Measurements from ENCODE around the gene DNAAF8.

DNAAF8 gene

DNA sequence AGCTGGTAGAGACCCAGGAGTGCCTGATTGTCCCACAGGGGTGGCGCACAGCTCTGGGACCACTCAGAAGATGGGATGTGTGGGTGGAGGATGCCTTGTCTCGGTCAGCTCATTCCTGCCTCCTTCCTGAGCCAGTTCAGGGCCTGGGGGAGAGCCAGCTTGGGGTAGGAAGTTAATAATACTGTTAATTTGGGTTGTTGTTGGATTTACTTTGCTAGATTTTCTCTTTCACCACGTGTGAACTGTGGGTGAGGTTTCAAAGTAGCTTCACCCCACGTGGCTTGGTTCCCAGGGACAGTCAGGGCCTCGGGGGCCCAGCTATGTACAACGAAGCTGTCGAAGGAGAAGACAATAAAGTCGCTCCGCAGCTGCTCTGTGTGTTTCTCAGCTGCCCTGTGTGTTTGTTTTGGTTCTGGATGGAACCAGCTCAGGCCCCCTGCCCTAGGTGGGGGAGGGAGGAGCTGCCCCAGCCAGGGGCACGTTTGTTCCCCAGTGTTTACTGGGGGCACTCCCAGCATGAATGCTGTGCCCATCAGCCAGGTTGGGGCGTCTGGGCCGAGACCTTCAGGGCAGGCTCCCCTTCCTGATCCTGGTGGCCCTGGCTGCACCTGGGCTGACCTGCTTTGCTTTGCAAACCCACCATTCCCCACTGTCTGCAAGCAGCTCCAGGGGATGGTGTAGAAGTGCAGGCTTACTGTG lies 38.7 kb upstream of the DNAAF8 start:
- no peak for DNase-seq (ENCODE audit: low spot score)

DNA sequence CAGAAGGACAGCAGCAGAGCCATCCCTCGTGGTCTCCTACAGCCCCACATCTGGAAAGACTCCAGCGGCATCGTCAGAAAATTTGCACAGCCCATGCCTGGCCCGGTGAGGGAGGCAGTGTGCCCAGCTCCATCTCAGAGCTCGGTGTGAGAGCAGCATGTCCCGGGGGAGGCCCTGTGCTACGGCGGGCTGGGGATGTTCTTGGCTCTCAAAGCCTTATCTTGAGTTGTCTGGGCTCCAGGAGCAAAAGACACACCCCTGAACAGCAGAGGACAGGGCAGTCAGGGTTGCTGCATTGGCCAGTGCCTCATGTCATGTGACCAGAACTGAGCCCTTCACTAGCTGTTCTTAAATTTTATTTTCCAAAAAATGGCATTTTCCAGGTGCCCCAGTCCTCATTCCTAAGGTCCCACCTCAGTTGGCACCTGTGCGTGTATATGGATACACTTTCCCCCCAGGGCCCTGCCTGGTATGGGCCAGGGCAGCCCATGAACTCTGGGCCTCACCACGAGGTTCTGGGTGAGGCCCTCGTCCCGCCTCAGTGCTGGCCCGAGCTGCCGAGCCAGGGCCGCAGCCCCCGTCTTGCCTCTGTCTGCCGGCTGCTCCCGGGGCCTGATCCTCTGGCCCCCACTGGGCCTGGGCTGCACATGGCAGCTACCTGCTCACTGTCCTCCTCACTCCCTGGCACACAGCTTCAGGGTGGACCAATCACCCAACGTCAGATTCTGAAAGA lies 38.0 kb upstream of the DNAAF8 start:
- DNase-seq (ENCODE audit: low spot score): no peak

DNA sequence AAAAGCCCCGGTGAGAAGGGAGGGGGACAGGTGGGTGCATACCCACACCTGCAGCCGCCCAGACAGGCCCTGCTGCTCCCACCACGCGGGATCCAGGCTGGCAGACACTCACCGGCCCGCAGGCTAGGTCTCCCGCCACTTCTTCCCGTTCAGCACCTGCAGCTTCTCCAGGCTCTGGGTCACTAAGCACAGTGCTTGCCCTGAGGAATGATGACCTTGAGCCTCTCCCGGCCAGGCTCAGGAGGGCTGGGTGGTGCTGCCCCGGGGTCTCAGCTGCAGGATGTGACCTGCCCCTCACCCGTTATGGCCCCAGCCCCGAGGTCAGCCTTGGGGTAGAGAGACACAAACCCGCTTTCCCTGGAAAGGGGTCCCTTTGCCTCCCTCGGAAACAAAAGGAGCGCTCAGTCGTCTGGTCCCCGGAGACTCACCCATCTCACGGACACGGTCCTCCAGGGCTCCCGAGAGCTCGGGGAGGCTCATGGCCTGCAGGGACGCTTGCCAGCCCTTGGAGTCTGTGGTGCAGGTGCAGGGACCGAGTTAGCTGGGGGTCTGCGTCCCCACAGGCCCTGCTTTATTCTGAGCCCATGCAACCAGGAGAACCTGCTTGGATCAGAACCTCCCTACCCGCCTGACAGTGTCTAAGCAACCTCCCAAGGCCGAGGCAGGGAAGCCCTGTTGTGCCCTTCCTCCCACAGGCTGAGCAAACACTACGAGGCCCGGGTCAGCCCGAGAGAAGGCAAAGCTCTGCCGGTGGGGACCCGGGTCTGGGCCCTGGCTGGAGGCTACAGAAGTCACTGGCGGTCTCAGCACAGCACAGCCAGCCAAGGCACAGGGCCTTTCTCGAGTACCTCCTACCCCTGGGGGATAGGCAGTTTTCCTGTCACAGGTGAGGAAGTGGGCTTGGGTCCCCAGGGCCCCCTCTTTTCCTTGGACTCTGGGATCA lies 37.2 kb upstream of the DNAAF8 start:
- DNase-seq (ENCODE audit: low spot score): no peak

DNA sequence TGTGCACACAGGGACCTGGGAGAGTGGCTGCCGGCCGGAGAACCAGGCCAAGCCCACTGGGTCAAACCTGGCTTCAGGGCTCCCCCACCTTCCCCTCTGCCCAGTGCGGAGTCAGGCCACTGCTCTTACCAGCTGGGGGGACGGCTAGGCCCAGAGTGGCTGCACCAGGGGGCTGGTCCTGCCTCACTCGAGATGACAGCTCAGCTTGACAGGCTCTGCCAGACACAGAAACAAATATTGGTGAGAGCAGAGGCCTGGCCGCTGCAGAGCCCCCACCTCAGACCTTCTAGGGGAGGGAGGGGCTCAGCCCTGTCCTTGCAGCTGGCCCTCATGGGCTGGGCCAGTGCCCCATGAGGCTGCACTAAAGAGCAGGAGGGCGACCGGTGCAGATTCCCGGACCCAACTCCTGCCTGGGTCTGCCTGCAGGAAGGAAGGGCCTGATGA lies 36.5 kb upstream of the DNAAF8 start:
- no peak for DNase-seq (ENCODE audit: low spot score)

DNA sequence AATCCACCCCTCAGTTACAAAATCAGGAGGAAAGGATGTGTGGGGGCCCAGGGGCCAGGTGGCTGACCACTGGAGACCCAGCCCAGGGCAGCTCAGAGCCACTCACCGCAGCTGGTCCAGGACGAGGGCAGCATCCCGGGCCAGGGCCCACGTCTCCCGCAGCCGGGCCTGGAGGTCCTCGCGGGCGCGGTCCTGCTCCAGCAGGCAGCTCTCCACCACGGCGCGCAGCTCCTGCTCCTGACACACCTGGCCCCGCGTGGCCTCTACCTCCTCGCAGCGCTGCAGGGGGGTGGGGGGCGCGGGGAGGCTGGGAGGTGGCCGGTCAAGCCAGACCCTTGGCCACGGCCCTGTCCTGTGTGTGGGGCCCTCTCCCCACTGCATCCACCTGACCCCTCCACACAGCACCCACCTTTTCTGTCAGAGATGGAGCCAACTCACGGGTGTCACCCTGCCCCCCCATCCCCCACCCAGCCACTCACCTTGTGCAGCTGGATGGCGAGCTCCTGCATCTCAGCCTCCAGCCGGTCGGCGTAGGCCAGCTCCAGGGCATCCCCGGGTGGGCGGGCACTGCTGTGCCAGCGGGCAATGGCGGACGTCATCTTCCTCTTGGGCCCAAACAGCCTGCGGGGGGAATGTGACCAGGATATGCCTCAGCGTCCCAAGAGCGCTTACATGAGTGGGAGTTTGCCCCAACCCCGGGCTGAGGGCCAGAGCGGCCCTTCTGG lies 35.9 kb upstream of the DNAAF8 start:
- DNase-seq (ENCODE audit: low spot score): no peak

DNA sequence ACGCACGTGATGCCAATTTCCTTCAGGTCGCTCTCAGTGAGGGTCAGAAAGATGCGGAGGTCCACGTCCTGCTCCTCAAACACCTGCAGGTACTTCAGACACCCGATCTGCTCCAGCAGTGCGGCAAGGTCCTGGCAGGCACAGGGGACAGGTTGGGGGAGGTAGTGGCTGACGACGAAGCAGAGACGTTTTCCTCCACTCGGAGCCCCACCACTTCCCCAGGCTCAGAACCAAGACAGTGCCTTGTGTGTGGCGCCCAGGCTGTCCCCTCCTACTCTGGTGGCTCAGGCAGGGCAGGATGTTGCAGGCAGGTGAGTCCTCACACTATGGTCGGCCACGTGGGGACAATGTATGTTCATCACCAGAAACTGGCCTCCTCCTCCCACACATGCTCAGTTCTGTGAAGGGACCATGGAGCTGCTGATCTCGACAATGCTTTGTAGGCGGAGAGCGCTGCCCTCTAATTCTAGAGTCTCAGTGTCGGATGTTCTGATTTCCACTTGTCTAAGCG lies 35.2 kb upstream of the DNAAF8 start:
- no peak for DNase-seq (ENCODE audit: low spot score)

DNA sequence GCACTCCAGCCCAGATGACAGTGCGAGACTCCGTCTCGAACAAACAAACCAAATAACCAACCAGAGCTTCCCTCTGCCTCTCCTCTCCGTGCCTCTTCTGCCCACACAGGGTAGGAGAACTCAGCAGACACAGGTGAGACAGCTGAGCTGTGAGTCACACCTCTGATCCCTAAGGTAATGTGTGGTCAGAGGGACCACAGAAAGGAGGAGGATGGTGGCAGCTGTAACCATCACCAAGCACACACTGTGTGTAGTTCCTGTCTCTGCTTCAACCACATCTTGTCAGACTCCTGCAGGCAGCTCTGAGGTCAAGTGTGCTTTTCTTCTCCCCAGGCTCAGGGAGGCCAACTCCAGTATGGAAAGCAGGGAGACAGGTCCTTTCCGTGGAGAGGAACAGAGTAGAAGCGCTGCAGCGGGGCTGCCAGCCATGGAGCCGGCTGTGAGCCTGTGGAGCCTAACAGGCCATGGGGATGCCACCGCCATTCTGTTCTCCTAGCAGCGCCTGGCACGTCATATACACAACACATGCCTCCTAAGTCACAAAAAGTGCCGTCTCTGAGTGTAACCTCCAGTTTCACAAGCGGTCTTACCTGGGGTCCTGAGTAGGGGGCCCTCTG lies 33.8 kb upstream of the DNAAF8 start:
- DNase-seq (ENCODE audit: low spot score): no peak

DNA sequence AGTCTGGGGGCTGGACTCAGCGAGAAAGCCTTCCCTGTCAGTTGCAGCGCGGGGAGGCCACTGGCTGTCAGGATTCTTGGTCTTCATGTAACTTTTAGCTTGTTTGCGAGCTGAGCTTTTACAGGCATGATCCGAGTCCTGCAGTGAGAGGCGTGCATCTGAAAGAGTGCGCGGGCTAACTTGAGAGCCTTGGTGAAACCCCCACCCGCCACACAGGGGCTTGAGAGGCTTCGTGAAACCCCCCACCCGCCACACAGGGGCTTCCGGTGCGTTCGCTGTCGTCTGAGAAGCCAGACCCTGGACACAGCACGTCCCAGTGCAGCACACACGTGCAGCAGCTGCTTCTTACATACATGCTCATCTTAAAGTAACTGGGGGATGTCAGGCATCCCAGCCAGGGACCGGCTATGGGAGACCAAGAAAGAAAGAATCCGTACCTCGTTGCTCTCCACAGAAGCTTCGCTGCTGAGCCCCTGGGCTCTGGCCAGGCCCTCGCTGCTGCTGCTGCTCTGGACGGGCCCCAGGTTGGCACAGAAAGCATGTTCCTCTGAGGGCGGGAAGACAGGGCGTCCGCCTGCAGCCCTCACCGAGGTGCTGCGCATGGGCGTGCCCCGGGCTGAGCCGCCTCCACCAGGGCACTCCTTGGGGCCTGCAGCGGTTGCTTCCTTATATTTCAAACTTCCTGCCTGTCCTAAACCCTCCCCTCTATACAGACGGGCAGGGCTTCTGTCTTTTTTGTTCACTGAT lies 33.2 kb upstream of the DNAAF8 start:
- no peak for DNase-seq (ENCODE audit: low spot score)

DNA sequence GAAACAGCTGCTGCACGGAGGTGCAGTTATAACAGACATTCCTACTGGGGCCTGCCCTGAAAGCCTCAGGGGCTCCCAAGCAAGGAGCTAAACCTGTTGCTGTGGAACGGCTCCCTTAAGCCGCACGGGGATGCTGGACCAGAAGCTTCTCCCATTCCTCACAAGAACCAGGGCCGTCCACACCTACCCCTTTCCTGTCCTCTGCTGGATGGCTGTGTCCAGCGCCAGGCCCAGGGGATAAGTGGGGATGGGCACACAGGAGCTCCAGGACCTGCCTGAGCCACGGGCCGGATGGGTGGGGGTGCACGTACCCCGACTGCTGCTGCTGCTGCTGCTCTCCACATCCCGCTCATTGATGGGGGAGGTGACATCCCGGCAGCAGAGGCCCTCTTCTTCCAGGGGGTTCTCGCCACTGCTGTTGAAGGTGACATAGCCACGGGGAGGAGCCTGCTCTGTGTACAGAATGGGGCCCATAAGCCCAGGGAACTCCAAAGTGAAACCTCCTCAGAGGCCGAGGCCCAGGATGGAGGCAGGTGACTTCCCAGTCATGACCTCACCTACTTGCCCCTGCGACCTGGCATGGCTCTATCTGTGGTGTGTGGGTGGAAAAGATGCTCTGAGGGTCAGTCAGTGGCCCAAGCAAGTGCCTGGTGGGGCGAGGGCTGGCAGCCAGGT lies 32.4 kb upstream of the DNAAF8 start:
- no peak for DNase-seq (ENCODE audit: low spot score)

DNA sequence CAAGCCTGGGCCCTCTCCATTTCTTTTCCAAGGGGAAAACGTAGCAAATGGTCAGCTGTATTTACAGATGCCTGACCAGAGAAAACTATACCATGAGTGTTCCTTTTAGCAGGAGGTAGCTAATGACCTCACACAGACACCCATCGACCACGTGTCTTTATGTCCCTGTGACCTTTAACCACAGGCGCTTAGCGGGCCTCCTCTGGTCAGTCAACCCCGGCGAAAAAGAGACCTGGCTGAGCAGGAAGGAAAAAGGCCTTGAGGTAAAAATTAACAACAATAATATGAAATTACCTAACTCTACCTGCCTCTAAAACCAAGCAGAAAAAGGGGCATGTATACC lies 31.9 kb upstream of the DNAAF8 start:
- DNase-seq (ENCODE audit: low spot score): no peak

DNA sequence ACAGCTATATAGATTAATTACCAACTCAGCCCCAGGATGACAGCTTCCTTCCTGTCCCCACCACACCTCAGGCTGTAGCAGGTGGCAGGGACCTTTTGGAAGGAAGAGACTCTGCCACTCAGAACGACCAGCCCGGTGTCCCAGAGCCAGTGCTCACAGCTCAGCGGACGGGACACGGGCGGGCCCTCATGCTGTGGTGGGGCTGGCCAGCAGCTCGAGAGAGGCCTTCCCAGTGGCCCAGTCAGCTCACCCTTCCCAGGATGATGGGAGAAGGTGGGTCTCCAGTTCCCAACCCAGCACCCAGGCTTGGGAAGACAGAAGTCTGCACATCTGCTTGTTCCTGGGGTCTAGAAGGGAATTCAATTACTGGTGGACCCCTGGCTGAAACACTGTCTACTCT lies 30.4 kb upstream of the DNAAF8 start:
- DNase-seq (ENCODE audit: low spot score): no peak

DNA sequence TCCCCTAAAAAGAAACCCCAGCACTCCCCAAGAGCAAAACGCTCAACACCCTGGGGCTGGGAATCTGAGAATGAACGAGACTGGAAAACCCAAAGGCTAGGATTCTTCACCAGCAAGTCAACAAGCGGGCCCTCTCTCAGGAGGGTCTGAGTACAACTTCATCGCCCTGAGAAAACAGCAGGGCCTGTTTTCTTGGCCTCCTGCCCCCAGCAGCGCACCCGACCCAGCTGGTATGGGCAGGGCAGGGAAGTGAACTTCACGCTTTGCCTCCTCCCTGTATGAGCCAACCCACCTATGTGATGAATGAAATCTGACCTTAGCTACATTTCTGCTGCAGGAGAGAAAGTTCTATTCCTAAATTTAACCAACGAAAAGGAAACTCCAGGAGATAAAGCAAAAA lies 29.8 kb upstream of the DNAAF8 start:
- no peak for DNase-seq (ENCODE audit: low spot score)

DNA sequence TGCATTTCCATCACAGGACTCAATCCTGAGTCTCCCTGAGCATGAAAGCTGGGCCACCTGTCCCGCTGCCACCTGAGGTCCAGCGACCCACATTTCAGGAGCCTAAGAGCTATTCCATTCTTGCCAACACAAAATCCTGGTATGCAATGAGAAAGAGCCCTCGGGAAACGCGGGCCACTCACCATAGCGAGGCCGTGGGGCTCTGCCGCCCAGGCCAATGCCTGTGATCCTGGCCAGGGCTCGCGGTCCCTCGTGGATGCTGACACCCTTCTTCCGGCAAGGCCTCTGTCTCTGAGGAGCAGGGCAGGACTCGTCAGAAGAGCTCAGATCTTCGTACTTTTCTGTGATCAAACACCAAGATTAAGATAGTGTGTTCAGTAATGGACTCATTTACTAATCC lies 29.4 kb upstream of the DNAAF8 start:
- no peak for DNase-seq (ENCODE audit: low spot score)

DNA sequence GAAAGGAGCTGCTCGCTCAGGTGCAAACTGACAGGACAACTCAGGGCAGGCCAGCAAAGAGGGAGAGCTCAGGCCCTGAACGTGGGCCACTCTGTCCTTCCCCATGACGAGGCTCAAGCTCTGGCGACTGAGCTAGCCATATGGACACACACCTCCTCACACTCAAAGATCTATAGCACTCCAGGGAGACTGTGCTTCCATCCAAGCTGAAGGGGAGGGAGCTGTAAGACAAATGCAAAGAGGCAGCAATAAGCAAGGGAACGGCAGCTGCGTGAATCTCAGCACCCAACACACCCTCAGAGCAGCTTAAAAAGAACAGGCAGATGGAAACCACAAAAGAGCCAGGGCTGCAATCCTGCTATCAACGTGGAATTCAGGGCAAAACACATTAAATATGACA lies 27.5 kb upstream of the DNAAF8 start:
- no peak for DNase-seq (ENCODE audit: low spot score)

DNA sequence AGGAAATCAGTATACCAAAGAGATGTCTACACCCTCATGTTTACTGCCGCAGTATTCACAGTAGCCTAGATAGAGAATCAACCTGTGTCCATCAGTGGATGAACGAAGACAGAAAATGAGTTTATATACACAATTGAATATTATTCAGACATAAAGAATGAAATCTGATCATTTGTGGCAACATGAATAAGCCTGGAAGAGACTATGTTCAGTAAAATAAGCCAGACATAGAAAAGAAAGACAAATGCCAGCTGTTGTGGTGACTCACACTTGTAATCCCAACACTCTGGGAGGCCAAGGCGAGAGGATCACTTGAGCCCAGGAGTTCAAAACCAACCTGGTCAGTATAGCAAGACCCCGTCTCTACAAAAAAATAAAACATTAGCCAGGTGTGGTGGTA lies 24.9 kb upstream of the DNAAF8 start:
- DNase-seq (ENCODE audit: low spot score): no peak

DNA sequence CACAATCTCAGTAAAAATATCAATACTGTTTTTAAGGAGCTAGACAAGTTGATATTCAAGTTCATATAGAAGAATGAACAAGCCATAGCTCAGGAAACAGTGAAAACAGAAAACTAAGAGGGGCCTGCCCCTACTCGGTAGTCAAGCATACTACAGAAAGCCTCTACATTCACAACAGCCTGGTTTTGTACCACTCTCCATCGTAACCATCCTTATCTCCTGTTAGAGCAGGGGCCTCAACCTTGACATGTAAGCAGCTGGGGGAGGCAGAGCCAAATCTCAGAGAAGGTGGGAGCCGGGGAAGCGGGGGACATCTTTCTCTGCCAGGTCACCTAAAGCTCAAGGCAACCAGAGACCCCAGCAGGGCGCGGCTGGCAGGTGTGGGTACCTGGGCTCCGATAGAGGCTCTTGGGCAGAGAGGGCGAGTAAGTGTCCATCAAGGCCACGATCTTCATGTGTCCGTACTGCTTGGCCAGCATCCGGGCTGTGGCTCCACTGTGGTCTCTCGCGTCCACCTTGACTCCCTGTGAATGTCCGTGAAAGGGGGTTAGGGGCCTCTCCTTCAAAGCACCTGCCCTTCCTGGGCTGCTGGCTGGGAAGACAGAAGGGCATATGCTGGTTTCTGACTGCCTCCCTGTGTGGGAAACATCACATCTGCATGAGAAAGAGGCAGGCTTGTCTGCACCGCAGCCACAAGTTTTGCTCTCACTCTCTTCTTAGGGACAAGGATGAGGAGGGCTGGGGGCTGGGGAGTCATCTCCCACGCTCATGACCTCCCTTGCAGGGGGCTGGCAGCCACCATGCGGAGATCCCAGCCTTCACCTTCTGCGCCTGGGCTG lies 20.5 kb upstream of the DNAAF8 start:
- no peak for DNase-seq (ENCODE audit: low spot score)

DNA sequence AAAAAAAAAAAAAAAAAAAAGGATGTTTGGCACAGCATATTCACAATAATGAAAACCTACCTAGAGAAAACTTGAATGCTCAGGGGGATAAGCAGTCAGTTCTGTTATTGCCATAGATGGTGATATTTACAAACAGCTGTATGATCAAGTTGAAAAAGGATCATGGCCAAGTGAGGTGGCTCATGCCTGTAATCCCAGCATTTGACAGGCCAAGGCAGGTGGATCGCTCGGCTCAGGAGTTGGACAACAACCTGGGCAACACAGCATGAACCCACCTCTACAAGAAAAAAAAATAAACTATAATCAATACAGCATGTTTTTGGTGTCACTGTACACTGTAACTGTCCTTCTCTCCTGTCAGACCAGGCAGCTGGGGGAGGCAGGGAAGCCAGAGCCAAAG lies 19.3 kb upstream of the DNAAF8 start:
- DNase-seq (ENCODE audit: low spot score): no peak

DNA sequence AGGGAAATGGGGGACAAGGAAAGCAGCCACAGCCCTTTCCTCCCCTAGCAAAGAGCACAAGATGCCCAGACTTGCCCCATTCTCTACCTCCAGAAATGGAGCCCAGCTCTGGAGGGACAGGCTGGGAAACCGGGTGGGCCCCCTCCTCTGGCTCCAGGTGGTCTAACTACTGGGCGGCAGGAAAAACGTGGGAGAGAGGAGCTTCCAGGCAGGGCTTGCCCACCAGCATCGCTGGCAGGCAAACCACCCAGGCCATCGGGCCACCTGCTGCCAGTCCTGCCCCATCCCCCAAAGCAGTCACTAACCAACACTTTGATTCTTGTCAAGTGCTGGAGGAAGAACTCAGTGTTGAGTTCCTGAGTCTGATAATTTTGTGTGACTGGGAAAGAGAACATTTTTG lies 15.9 kb upstream of the DNAAF8 start:
- no peak for DNase-seq (ENCODE audit: low spot score)

DNA sequence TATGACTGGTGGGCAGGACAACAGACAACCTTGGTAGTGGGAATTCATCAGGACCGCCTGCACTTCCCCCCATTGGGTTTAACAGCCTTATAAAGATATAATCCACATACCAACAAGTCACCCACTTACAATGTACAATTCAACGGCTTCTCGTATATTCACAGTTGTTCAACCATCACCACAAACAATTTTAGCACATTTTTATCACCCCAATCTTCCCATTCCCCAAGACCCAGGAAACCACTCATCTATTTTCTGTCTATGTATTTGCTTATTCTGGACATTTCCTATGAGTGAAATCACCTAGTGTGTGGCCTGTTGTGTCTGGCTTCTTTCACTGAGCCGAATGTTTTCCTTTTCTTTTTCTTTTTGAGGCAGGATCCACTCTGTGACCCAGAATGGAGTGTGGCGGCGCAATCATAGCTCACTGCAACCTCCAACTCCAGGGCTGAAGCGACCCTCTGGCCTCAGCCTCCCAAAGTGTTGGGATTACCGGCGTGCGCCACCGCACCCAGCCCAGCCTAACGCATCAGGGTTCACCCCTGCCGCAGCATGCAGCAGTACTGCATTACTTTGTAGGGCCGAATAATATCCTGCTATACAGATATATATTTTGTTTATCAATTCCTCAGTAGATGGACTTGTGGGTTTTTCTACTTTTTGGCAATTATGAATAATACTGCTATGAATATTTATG lies 11.1 kb upstream of the DNAAF8 start:
- DNase-seq (ENCODE audit: low spot score): no peak

Data from hepatic stellate cell (primary cell).